K562 (cell line): ENCODE results near the gene RMP24.
A peak's percentile ranks its signal among the peaks of the same experiment; 100 is the strongest.

Experiments
- BACH1 ChIP-seq: fragments of 200-800 bp; sonication (Bioruptor generic); IDR thresholded peaks from 2 replicates; pipeline ENCODE4 v1.6.1; 2016; ENCODE audit warnings: missing genetic modification characterization, missing compliant biosample characterization
- BCOR ChIP-seq: fragments of 450-650 bp; IDR thresholded peaks from 2 replicates; pipeline ENCODE4 v1.6.1; 2016
- DDX20 ChIP-seq: fragments of 450-650 bp; IDR thresholded peaks from 2 replicates; pipeline ENCODE4 v1.6.1; 2016; ENCODE audit warnings: missing genetic modification characterization, low read depth, mild to moderate bottlenecking, missing compliant biosample characterization, moderate library complexity
- FOSL1 ChIP-seq: fragments of 200-800 bp; sonication (Bioruptor generic); conservative IDR thresholded peaks from 2 replicates; pipeline ENCODE4 v1.6.1; 2016; ENCODE audit warnings: missing genetic modification characterization, missing compliant biosample characterization
- HNRNPH1 ChIP-seq: fragments of 200-400 bp; formaldehyde crosslinking; optimal IDR thresholded peaks from 2 replicates; pipeline ENCODE3; 2017; ENCODE audit warnings: low read depth, mild to moderate bottlenecking, low read length, moderate library complexity
- HNRNPK ChIP-seq: fragments of 200-400 bp; formaldehyde crosslinking; IDR thresholded peaks from one replicate; pipeline ENCODE4 v1.6.1; 2018; ENCODE audit warnings: mild to moderate bottlenecking, low read depth, low read length; ENCODE audit not compliant: poor library complexity, severe bottlenecking
- JUN ChIP-seq, 2 experiments: sonication (generic) in 1 of 2; formaldehyde crosslinking in 1 of 2; IDR thresholded peaks; 2 replicates each; pipeline versions ENCODE4 v1.6.1 to v1.8.0; 2012 to 2022; ENCODE audit warnings: borderline replicate concordance in 2 of 2, mild to moderate bottlenecking in 2 of 2, improper control_type of control experiment in 1 of 2, low read depth in 1 of 2, low read length in 1 of 2, missing genetic modification reagents in 1 of 2
- KHSRP ChIP-seq: fragments of 450-650 bp; IDR thresholded peaks from 2 replicates; pipeline ENCODE4 v1.6.1; 2017
- MYNN ChIP-seq, 2 experiments: sonication (generic); formaldehyde crosslinking in 1 of 2; IDR thresholded peaks; 2 replicates each; pipeline versions ENCODE4 v1.5.0 to v1.6.1; 2016 to 2020; ENCODE audit warnings: antibody characterized with exemption in 1 of 2, missing genetic modification reagents in 1 of 2
- NR2C2 ChIP-seq, 2 experiments: fragments of 200-800 bp in 1 of 2; sonication (Bioruptor generic) in 1 of 2; sonication (generic) in 1 of 2; formaldehyde crosslinking in 1 of 2; IDR thresholded peaks; 2 replicates each; pipeline versions ENCODE4 v1.6.1 to v1.8.0; 2016 to 2022; ENCODE audit warnings: mild to moderate bottlenecking in 1 of 2, missing compliant biosample characterization in 1 of 2, missing genetic modification characterization in 1 of 2, missing genetic modification reagents in 1 of 2
- PHTF2 ChIP-seq: fragments of 250-450 bp; sonication (Bioruptor Pico); IDR thresholded peaks from 2 replicates; pipeline ENCODE4 v1.5.0; 2021; ENCODE audit warnings: mild to moderate bottlenecking
- WHSC1 ChIP-seq: IDR thresholded peaks from one replicate; pipeline ENCODE4 v1.6.1; 2012; ENCODE audit warnings: low read length, control low read depth, inconsistent platforms
- XRCC5 ChIP-seq: fragments of 200-400 bp; formaldehyde crosslinking; IDR thresholded peaks from 2 replicates; pipeline ENCODE4 v1.6.1; 2017; ENCODE audit warnings: low read depth, mild to moderate bottlenecking, low read length
- ZNF431 ChIP-seq: sonication (generic); formaldehyde crosslinking; IDR thresholded peaks from 2 replicates; pipeline ENCODE4 v1.8.0; 2022; ENCODE audit warnings: mild to moderate bottlenecking, missing genetic modification reagents
- ZNF507 ChIP-seq: conservative IDR thresholded peaks from 2 replicates; pipeline ENCODE4 v1.6.1; 2017; ENCODE audit warnings: missing genetic modification characterization, missing compliant biosample characterization
- ZNF586 ChIP-seq: fragments of 450-650 bp; formaldehyde crosslinking; conservative IDR thresholded peaks from 2 replicates; pipeline ENCODE4 v1.4.0; 2020; ENCODE audit warnings: mild to moderate bottlenecking, moderate library complexity
- TF ChIP-seq, protein P1 (sequence below): fragments of 250-450 bp; sonication (Bioruptor Pico); IDR thresholded peaks from 2 replicates; pipeline ENCODE4 v1.9.0; 2021; ENCODE audit warnings: mild to moderate bottlenecking
- TF ChIP-seq, protein P2 (sequence below): fragments of 250-450 bp; sonication (Bioruptor Pico); IDR thresholded peaks from 2 replicates; pipeline ENCODE4 v1.4.0; 2020; ENCODE audit warnings: mild to moderate bottlenecking, moderate library complexity
- TF ChIP-seq, protein P3 (sequence below): sonication (generic); formaldehyde crosslinking; IDR thresholded peaks from 2 replicates; pipeline ENCODE4 v1.8.0; 2022; ENCODE audit warnings: missing genetic modification reagents, mild to moderate bottlenecking, borderline replicate concordance
- TF ChIP-seq, protein P4 (sequence below), 2 experiments: fragments of 450-650 bp; conservative IDR thresholded peaks; 2 replicates each; pipeline ENCODE4 v1.6.1; 2017; ENCODE audit warnings: mild to moderate bottlenecking in 2 of 2, moderate library complexity in 2 of 2
- TF ChIP-seq, protein P5 (sequence below): sonication (generic); formaldehyde crosslinking; IDR thresholded peaks from 2 replicates; pipeline ENCODE4 v1.8.1; 2023; ENCODE audit warnings: mild to moderate bottlenecking, missing genetic modification reagents

Gene RMP24

DNA sequence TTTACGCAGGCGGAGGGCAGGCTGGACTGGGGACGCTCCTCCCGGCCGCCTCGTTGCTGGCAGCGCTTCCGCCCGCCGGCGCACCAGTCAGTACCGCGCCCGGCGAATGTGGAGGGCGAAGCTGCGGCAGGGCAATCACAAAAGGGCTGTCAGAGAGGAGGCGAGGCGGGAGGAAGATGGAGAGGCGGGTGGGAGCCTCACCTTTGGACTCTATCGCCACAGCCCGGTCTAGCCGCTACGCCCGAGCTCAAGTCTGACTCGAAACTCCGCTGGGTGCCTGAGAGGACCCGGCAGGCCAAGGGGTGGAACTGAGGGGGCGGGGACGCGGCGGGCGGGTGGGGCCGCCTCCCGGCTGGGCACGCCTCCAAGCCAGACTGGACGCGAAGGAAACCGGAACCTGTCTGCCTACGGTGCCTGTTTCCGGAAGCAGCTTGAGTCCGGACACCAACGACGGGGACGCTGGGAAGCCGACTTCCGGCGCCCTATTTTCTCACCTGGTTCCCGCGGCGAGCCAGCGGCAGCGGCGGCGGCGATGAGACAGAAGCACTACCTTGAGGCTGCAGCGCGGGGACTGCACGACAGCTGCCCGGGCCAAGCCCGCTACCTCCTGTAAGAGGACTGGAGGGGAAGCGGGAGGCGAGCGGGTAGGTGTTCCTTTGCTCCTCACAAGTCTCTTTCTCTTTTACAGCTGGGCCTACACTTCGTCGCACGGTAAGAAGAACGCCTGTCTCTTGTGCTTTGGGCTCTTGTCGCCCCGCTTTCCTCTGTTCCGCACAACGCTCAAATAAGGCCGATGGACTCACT is at the start of gene RMP24 (continued):
- TF ChIP-seq ZNF507 (tag) (no peak), PHTF2 (no peak), KHSRP (no peak), JUN (IDR thresholded peaks at IDR 0.05; ENCODE audit: borderline replicate concordance, low read depth, low read length) (no peak), JUN (CRISPR knock-in tag; IDR thresholded peaks at IDR 0.05; ENCODE audit: borderline replicate concordance) (no peak), BCOR (no peak), NR2C2 (CRISPR knock-in tag; IDR thresholded peaks at IDR 0.05) (no peak; the same call in 1 of the 2 replicates), NR2C2 (tag; IDR thresholded peaks at IDR 0.05) (peak; percentile 81; the same call in 1 of the 2 replicates), HNRNPH1 (no peak), XRCC5 (peak; percentile 87; the same call in 1 of the 2 replicates), WHSC1 (no peak), MYNN (IDR thresholded peaks at IDR 0.05) (peak; percentile 35; the same call in 1 of the 2 replicates), MYNN (CRISPR knock-in tag; IDR thresholded peaks at IDR 0.05) (no peak), DDX20 (tag) (no peak), BACH1 (no peak), ZNF586 (CRISPR knock-in tag) (no peak), HNRNPK (no peak), ZNF431 (CRISPR knock-in tag) (peak; percentile 55; the same call in 1 of the 2 replicates), FOSL1 (tag) (no peak)
- TF ChIP-seq, protein P1, sequence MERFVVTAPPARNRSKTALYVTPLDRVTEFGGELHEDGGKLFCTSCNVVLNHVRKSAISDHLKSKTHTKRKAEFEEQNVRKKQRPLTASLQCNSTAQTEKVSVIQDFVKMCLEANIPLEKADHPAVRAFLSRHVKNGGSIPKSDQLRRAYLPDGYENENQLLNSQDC (CRISPR knock-in tag) = peak; percentile 72; the same call in 1 of the 2 replicates
- TF ChIP-seq, protein P2, sequence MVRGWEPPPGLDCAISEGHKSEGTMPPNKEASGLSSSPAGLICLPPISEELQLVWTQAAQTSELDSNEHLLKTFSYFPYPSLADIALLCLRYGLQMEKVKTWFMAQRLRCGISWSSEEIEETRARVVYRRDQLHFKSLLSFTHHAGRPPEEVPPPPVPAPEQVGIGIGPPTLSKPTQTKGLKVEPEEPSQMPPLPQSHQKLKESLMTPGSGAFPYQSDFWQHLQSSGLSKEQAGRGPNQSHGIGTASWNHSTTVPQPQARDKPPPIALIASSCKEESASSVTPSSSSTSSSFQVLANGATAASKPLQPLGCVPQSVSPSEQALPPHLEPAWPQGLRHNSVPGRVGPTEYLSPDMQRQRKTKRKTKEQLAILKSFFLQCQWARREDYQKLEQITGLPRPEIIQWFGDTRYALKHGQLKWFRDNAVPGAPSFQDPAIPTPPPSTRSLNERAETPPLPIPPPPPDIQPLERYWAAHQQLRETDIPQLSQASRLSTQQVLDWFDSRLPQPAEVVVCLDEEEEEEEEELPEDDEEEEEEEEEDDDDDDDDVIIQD = no peak
- TF ChIP-seq, protein P3, sequence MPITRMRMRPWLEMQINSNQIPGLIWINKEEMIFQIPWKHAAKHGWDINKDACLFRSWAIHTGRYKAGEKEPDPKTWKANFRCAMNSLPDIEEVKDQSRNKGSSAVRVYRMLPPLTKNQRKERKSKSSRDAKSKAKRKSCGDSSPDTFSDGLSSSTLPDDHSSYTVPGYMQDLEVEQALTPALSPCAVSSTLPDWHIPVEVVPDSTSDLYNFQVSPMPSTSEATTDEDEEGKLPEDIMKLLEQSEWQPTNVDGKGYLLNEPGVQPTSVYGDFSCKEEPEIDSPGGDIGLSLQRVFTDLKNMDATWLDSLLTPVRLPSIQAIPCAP (CRISPR knock-in tag) = no peak
- TF ChIP-seq, protein P4, sequence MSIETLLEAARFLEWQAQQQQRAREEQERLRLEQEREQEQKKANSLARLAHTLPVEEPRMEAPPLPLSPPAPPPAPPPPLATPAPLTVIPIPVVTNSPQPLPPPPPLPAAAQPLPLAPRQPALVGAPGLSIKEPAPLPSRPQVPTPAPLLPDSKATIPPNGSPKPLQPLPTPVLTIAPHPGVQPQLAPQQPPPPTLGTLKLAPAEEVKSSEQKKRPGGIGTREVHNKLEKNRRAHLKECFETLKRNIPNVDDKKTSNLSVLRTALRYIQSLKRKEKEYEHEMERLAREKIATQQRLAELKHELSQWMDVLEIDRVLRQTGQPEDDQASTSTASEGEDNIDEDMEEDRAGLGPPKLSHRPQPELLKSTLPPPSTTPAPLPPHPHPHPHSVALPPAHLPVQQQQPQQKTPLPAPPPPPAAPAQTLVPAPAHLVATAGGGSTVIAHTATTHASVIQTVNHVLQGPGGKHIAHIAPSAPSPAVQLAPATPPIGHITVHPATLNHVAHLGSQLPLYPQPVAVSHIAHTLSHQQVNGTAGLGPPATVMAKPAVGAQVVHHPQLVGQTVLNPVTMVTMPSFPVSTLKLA (conservative IDR thresholded peaks at IDR 0.05) = peak; percentile 61 to 87
- TF ChIP-seq, protein P5, sequence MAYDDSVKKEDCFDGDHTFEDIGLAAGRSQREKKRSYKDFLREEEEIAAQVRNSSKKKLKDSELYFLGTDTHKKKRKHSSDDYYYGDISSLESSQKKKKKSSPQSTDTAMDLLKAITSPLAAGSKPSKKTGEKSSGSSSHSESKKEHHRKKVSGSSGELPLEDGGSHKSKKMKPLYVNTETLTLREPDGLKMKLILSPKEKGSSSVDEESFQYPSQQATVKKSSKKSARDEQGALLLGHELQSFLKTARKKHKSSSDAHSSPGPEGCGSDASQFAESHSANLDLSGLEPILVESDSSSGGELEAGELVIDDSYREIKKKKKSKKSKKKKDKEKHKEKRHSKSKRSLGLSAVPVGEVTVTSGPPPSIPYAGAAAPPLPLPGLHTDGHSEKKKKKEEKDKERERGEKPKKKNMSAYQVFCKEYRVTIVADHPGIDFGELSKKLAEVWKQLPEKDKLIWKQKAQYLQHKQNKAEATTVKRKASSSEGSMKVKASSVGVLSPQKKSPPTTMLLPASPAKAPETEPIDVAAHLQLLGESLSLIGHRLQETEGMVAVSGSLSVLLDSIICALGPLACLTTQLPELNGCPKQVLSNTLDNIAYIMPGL (CRISPR knock-in tag) = peak; percentile 42; the same call in 1 of the 2 replicates
